CD1c-positive myeloid dendritic cell (primary cell): ENCODE data around the gene CRNKL1.

Source experiments
- DNase-seq: peaks from one replicate; pipeline ENCODE4 v3.0.0-alpha.2; 2016; ENCODE audit errors: extremely low spot score

The CRNKL1 gene

GRCh38 chr20:20052074-20052970 is at the start of gene CRNKL1, which contains the start of gene CFAP61:
Gene CRNKL1 (minus strand): TSS chr20:20052466. CDS start chr20:20052342, 124 bp downstream.
Gene CFAP61 (plus strand): TSS chr20:20052532. CDS start chr20:20056654, 4,122 bp downstream.
- peak; percentile 99 for DNase-seq

GRCh38 chr20:20100881-20101280 is 48.6 kb upstream of the CRNKL1 start:
- no peak for DNase-seq

- no peak for DNase-seq
Measured at GRCh38 chr20:20096421-20096820, 44.2 kb upstream of the CRNKL1 start.

GRCh38 chr20:20095114-20095872 is 43.0 kb upstream of the CRNKL1 start:
- DNase-seq, result no peak

- no peak for DNase-seq
Measured at GRCh38 chr20:20094410-20094809, 42.1 kb upstream of the CRNKL1 start.

- no peak for DNase-seq
Measured at GRCh38 chr20:20092827-20093226, 40.6 kb upstream of the CRNKL1 start.

GRCh38 chr20:20089939-20090338 is 37.7 kb upstream of the CRNKL1 start:
- DNase-seq, result no peak

- no peak for DNase-seq
Measured at GRCh38 chr20:20089018-20089417, 36.8 kb upstream of the CRNKL1 start.

GRCh38 chr20:20085812-20086211 is 33.5 kb upstream of the CRNKL1 start:
- no peak for DNase-seq

GRCh38 chr20:20085071-20085470 is 32.8 kb upstream of the CRNKL1 start:
- no peak for DNase-seq

GRCh38 chr20:20084296-20084752 is 32.1 kb upstream of the CRNKL1 start:
- no peak for DNase-seq

GRCh38 chr20:20083807-20084206 is 31.5 kb upstream of the CRNKL1 start:
- DNase-seq, result peak; percentile 47

GRCh38 chr20:20079102-20079784 is 27.0 kb upstream of the CRNKL1 start:
- DNase-seq, result no peak

- no peak for DNase-seq
Measured at GRCh38 chr20:20078041-20078440, 25.8 kb upstream of the CRNKL1 start.

GRCh38 chr20:20076297-20077065 is 24.2 kb upstream of the CRNKL1 start:
- DNase-seq, result no peak

GRCh38 chr20:20075032-20075431 is 22.8 kb upstream of the CRNKL1 start:
- no peak for DNase-seq

GRCh38 chr20:20073801-20074371 is 21.6 kb upstream of the CRNKL1 start:
- no peak for DNase-seq

- no peak for DNase-seq
Measured at GRCh38 chr20:20070871-20071726, 18.8 kb upstream of the CRNKL1 start.

- DNase-seq, result no peak
Measured at GRCh38 chr20:20065361-20065760, 13.1 kb upstream of the CRNKL1 start.
